HUES48 (cell line): Measurements from ENCODE around the gene SLC45A1.

Experiments
- H3K27ac ChIP-seq: one replicate; pipeline ENCODE4 v1.7.0; 2013; ENCODE audit warnings: low read depth, low read length, inconsistent platforms
- H3K27me3 ChIP-seq: 2 replicates; pipeline ENCODE4 v1.6.1; 2013; ENCODE audit warnings: mild to moderate bottlenecking, low read length; ENCODE audit not compliant: control insufficient read depth, insufficient read depth
- H3K36me3 ChIP-seq: 2 replicates; pipeline ENCODE4 v1.6.1; 2013; ENCODE audit warnings: low read length; ENCODE audit not compliant: control insufficient read depth, insufficient read depth
- H3K4me1 ChIP-seq: 2 replicates; pipeline ENCODE4 v1.6.1; 2013; ENCODE audit warnings: mild to moderate bottlenecking, low read length; ENCODE audit not compliant: control insufficient read depth, insufficient read depth
- H3K4me3 ChIP-seq: 2 replicates; pipeline ENCODE4 v1.5.1; 2013; ENCODE audit warnings: mild to moderate bottlenecking, low read depth, low read length
- H3K9ac ChIP-seq: 2 replicates; pipeline ENCODE4 v1.6.1; 2013; ENCODE audit warnings: mild to moderate bottlenecking, low read depth, low read length, moderate library complexity
- H3K9me3 ChIP-seq: 2 replicates; pipeline ENCODE4 v1.6.1; 2013; ENCODE audit warnings: low read length; ENCODE audit not compliant: control insufficient read depth, insufficient read depth

Gene SLC45A1

GRCh38 chr1:8285965-8286364 is 31.9 kb upstream of the SLC45A1 start:
- no peaks in the 10 kb centered on the region; the same call in 1 of the 2 replicates for H3K4me1 ChIP-seq
- H3K27me3 ChIP-seq: no peaks in the 10 kb centered on the region
- H3K9me3 ChIP-seq: no peaks in the 10 kb centered on the region
- no peak overlapping the region for H3K4me3 ChIP-seq
- H3K36me3 ChIP-seq: no peaks in the 10 kb centered on the region
- no peak overlapping the region for H3K27ac ChIP-seq
- H3K9ac ChIP-seq: no peak overlapping the region

- Histone ChIP-seq H3K4me1 (no peaks in the 10 kb centered on the region), H3K9me3 (no peaks in the 10 kb centered on the region), H3K27ac (no peak overlapping the region), H3K27me3 (no peaks in the 10 kb centered on the region), H3K36me3 (no peaks in the 10 kb centered on the region), H3K9ac (no peak overlapping the region), H3K4me3 (no peak overlapping the region)
Observed at GRCh38 chr1:8293118-8293517, 24.8 kb upstream of the SLC45A1 start.

- H3K9me3 ChIP-seq: no peaks in the 10 kb centered on the region
- no peak overlapping the region for H3K9ac ChIP-seq
- no peaks in the 10 kb centered on the region for H3K4me1 ChIP-seq
- H3K27ac ChIP-seq: no peak overlapping the region
- H3K4me3 ChIP-seq: no peak overlapping the region
- no peaks in the 10 kb centered on the region for H3K27me3 ChIP-seq
- H3K36me3 ChIP-seq: no peaks in the 10 kb centered on the region
Observed at GRCh38 chr1:8293641-8294169, 24.2 kb upstream of the SLC45A1 start.

- H3K4me1 ChIP-seq: no peaks in the 10 kb centered on the region
- H3K9ac ChIP-seq: no peak overlapping the region
- no peak overlapping the region for H3K27ac ChIP-seq
- H3K27me3 ChIP-seq: no peaks in the 10 kb centered on the region
- no peak overlapping the region for H3K4me3 ChIP-seq
- no peaks in the 10 kb centered on the region for H3K9me3 ChIP-seq
- no peaks in the 10 kb centered on the region for H3K36me3 ChIP-seq
Observed at GRCh38 chr1:8294170-8294697, 23.7 kb upstream of the SLC45A1 start.

GRCh38 chr1:8297245-8297644 is 20.7 kb upstream of the SLC45A1 start:
- Histone ChIP-seq H3K4me3 (no peak overlapping the region), H3K9ac (no peak overlapping the region), H3K27me3 (no peaks in the 10 kb centered on the region), H3K27ac (no peak overlapping the region), H3K4me1 (peaks cover 3% of the 10 kb centered on the region; the same call in 1 of the 2 replicates), H3K9me3 (no peaks in the 10 kb centered on the region), H3K36me3 (no peaks in the 10 kb centered on the region)

- Histone ChIP-seq H3K9ac (no peak overlapping the region), H3K4me3 (no peak overlapping the region), H3K9me3 (no peaks in the 10 kb centered on the region), H3K27ac (no peak overlapping the region), H3K27me3 (no peaks in the 10 kb centered on the region), H3K36me3 (no peaks in the 10 kb centered on the region), H3K4me1 (peaks cover 7% of the 10 kb centered on the region; the same call in 1 of the 2 replicates)
Observed at GRCh38 chr1:8299963-8300362, 18.0 kb upstream of the SLC45A1 start.

GRCh38 chr1:8302081-8302956 is 15.6 kb upstream of the SLC45A1 start:
- no peak overlapping the region for H3K27ac ChIP-seq
- no peaks in the 10 kb centered on the region for H3K36me3 ChIP-seq
- no peaks in the 10 kb centered on the region for H3K27me3 ChIP-seq
- no peak overlapping the region for H3K9ac ChIP-seq
- H3K4me1 ChIP-seq: peaks cover 7% of the 10 kb centered on the region; the same call in 1 of the 2 replicates
- no peak overlapping the region for H3K4me3 ChIP-seq
- H3K9me3 ChIP-seq: no peaks in the 10 kb centered on the region

GRCh38 chr1:8303141-8303540 is 14.8 kb upstream of the SLC45A1 start:
- Histone ChIP-seq H3K9me3 (no peaks in the 10 kb centered on the region), H3K36me3 (no peaks in the 10 kb centered on the region), H3K9ac (no peak overlapping the region), H3K4me1 (peaks cover 7% of the 10 kb centered on the region; the same call in 1 of the 2 replicates), H3K27me3 (no peaks in the 10 kb centered on the region), H3K27ac (no peak overlapping the region), H3K4me3 (no peak overlapping the region)

GRCh38 chr1:8303876-8304275 is 14.0 kb upstream of the SLC45A1 start:
- H3K4me1 ChIP-seq: peaks cover 7% of the 10 kb centered on the region; the same call in 1 of the 2 replicates
- no peak overlapping the region for H3K27ac ChIP-seq
- H3K9ac ChIP-seq: no peak overlapping the region
- no peaks in the 10 kb centered on the region for H3K27me3 ChIP-seq
- no peak overlapping the region for H3K4me3 ChIP-seq
- H3K9me3 ChIP-seq: no peaks in the 10 kb centered on the region
- no peaks in the 10 kb centered on the region for H3K36me3 ChIP-seq

GRCh38 chr1:8307628-8308027 is 10.3 kb upstream of the SLC45A1 start:
- Histone ChIP-seq H3K9ac (no peak overlapping the region), H3K36me3 (no peaks in the 10 kb centered on the region), H3K27me3 (no peaks in the 10 kb centered on the region), H3K4me3 (no peak overlapping the region), H3K4me1 (peaks cover under 1% of the 10 kb centered on the region; the same call in 1 of the 2 replicates), H3K9me3 (no peaks in the 10 kb centered on the region), H3K27ac (no peak overlapping the region)

GRCh38 chr1:8311068-8311718 is 6.7 kb upstream of the SLC45A1 start:
- Histone ChIP-seq H3K36me3 (no peaks in the 10 kb centered on the region), H3K27ac (no peak overlapping the region), H3K4me3 (no peak overlapping the region), H3K4me1 (peaks cover 17% of the 10 kb centered on the region), H3K27me3 (no peaks in the 10 kb centered on the region; the same call in 1 of the 2 replicates), H3K9ac (no peak overlapping the region), H3K9me3 (no peaks in the 10 kb centered on the region)
